Iris pigment epithelial cell (primary cell): ENCODE data around the gene SPR.
A peak's percentile ranks its signal among the peaks of the same experiment; 100 is the strongest.

Source experiments
- DNase-seq: peaks from one replicate; pipeline ENCODE4 v3.0.0-alpha.2; 2011; ENCODE audit warnings: low read depth

Gene SPR

GRCh38 chr2:72915907-72916742 is 28.9 kb downstream of the SPR start:
- DNase-seq = peak; percentile 33

- no peak for DNase-seq
Measured at GRCh38 chr2:72916743-72917137, 29.5 kb downstream of the SPR start.

GRCh38 chr2:72917138-72917876 is 30.1 kb downstream of the SPR start, which contains the start of gene EMX1:
Gene EMX1 (plus strand): TSS chr2:72917519. CDS start chr2:72917853, 334 bp downstream.
- DNase-seq = no peak

GRCh38 chr2:72917877-72918553 is 30.8 kb downstream of the SPR start:
- DNase-seq = no peak

GRCh38 chr2:72919414-72920317 is 32.5 kb downstream of the SPR start:
- no peak for DNase-seq

GRCh38 chr2:72920318-72921087 is 33.3 kb downstream of the SPR start:
- peak; percentile 23 for DNase-seq

- no peak for DNase-seq
Measured at GRCh38 chr2:72921088-72921851, 34.1 kb downstream of the SPR start.

- no peak for DNase-seq
Measured at GRCh38 chr2:72921853-72922252, 34.6 kb downstream of the SPR start.

- DNase-seq = no peak
Measured at GRCh38 chr2:72923833-72924352, 36.7 kb downstream of the SPR start.

GRCh38 chr2:72924353-72925240 is 37.4 kb downstream of the SPR start:
- DNase-seq = no peak

GRCh38 chr2:72925328-72925943 is 38.2 kb downstream of the SPR start:
- DNase-seq = no peak

- no peak for DNase-seq
Measured at GRCh38 chr2:72926368-72926767, 39.2 kb downstream of the SPR start.

GRCh38 chr2:72926811-72927465 is 39.7 kb downstream of the SPR start:
- no peak for DNase-seq

GRCh38 chr2:72927619-72928550 is 40.7 kb downstream of the SPR start:
- no peak for DNase-seq

GRCh38 chr2:72929010-72929409 is 41.8 kb downstream of the SPR start:
- DNase-seq = no peak

- peak; percentile 22 for DNase-seq
Measured at GRCh38 chr2:72931280-72931910, 44.2 kb downstream of the SPR start.
